ENCODE data around the gene NDUFB11.

The NDUFB11 gene

DNA sequence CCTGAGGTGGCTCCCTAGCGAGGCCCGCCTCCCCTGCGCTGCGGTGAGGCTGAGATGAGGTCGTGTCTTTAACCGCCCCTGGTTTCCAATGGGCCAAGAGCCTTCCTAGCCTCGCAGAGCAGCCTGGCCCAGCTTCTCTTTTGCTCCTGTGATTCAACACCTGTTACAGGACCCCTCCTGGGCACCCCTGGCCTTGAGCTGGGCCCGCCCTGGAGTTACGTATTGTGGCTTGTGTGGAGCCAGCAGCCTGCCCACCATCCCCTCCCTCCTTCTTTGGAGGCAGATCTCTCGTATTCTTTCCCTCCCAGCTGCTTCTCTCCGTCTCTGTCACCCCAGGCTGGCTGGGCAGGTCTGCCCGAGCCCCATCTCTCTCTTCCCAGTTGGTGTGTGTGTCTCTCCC, 29.9 kb upstream of the NDUFB11 start:
- no peak for DNase-seq

DNA sequence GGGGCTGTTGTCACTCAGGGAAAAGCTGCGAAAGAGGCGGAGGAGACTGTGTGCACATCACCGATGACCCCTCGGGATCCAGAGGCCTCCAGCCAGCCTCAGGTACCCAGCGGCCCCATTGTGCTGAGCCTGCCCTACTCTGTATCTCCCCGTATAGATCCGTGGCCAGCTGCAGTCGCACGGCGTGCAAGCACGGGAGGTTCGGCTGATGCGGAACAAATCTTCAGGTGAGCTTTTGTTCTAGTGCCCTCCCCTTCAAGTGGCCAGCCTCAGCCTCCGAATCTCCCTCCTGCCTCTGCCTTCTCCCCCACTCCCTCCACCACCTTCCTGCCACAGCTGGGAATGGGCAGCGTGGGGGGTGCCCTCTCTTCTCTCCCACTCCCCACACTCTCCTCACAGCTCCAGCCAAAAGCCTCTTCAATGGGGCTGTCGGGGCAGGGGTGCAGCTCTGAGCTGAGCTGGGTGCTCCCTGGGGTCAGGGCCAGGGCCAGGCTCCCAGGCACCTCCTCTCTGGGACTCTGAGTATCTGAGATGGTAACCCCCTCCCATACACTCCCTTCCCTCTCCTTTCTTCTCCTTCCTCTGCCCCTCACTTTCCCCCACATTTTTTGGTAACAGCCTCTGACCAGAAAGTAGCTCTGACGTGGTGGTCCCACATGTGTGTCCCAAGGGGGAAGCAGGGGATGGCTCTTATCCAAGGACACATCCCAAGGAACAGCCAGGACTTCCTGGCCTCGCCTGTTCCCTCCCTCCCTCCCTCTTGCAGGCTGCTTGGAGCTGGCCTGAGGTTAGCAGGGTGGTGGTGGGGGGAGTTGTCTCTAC, 28.7 kb upstream of the NDUFB11 start:
- no peak for DNase-seq

DNA sequence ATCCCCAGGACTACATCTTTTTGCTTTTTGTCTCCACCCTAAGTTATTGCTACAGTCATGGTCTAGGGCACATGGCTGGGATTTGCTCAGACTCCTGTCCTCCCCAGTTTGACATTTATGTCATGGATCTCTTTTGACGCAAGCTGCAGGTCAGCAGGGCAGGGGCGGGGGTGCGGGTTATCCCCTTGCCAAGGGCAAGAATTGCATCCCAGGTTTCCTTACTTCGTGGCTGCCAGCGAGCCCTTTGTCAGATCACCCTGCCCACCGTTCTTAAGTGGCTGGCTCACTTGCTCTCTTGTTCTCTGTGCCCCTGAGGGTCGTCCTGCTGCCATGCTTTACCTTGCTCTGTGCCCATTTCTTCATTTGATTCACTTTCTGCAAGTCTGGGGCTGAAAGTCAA, 28.0 kb upstream of the NDUFB11 start:
- DNase-seq: no peak

- no peak for DNase-seq
These were observed 27.5 kb upstream of the NDUFB11 start for GRCh38 chrX:47171996-47172395.

DNA sequence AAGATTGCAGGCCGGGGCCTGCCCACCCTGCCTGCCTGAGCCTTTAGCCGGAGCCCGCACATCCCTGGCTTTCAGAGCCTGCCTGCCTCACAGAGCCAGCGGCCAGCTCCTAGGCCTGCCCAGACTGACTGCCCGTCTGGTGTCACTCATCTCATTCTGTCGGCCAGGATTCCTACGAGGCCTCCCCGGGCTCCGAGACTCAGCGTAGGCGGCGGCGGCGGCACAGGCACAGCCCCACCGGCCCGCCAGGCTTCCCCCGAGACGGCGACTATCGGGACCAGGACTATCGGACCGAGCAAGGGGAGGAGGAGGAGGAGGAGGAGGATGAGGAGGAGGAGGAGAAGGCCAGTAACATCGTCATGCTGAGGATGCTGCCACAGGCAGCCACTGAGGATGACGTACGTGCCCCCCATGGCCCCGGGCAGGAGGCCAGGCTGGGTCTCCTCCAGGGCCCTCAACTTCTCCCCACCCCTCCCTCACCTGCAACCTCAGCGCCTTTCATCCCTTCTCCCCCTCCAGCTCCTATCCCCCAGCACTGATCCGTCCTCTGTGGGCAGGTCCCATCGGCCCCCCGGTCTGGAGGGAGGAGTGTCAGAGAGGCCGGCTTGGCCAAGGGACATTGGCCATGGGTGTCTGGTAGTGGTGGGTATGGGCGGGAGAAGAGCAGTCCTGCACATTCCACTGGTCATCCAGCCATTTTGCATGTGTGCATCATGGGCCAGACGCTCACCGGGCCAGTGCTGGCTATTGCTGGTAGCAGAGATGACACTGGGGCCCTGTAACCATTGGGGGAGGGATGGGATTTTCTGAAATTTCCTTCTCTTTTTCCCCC, 26.6 kb upstream of the NDUFB11 start:
- no peak for DNase-seq

DNA sequence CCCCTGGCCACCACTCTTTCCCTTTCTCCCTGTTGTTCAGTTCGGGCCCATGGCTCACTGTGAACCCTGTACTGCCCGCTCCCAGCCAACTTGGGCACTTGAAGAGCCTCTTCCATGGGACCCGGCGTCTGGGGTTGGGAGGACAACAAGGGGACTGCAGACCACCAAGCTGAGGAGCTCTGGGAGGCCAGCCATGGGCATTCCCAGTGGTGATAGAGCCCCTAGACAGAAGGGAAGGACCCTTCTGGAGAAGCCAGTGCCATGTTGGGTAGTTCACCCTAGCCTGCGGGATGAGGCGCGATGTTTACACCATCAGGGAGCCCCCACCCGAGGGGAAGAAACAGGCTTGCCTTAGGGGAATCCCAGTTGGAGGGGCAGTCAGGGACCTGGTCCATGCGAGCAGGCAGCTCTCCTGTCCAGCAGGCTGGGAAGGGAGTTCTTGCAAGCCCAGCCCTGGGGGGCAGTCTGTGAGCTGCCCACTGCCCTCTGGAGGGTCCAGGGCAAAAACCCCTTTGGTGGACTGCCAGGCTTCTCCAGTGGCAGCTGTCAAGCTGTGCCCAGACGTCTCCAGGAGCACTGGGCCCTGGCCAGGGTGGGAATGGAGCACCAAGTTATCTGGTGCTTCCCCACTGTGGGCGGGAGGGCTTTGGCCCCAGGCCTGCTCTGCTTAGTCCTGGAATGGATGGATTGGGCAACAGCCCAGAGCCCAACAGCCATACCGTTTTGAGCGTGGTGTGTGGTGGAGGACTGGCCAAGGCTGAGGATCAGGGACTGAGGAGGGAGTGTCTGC, 25.4 kb upstream of the NDUFB11 start:
- no peak for DNase-seq

- DNase-seq: no peak
These were observed 24.8 kb upstream of the NDUFB11 start for GRCh38 chrX:47169273-47169672.

GRCh38 chrX:47168495-47169073, 24.1 kb upstream of the NDUFB11 start:
- DNase-seq: no peak

DNA sequence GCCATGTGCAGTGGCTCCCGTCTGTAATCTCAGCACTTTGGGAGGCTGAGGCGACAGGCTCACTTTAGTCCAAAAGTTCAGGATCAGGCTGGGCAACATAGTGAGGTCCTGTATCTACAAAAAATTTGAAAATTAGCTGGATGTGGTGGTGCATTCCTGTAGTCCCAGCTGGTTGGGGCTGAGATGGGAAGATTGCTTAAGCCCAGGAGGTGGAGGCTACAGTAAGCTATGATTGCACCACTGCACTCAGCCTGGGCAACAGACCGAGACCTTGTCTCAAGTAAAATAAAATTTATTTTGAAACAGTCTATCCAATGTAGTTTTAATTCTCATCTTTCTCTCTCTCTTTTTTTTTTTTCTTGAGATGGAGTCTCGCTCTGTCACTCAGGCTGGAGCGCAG, 21.6 kb upstream of the NDUFB11 start:
- DNase-seq: no peak

GRCh38 chrX:47164420-47164819, 19.9 kb upstream of the NDUFB11 start:
- DNase-seq: no peak

DNA sequence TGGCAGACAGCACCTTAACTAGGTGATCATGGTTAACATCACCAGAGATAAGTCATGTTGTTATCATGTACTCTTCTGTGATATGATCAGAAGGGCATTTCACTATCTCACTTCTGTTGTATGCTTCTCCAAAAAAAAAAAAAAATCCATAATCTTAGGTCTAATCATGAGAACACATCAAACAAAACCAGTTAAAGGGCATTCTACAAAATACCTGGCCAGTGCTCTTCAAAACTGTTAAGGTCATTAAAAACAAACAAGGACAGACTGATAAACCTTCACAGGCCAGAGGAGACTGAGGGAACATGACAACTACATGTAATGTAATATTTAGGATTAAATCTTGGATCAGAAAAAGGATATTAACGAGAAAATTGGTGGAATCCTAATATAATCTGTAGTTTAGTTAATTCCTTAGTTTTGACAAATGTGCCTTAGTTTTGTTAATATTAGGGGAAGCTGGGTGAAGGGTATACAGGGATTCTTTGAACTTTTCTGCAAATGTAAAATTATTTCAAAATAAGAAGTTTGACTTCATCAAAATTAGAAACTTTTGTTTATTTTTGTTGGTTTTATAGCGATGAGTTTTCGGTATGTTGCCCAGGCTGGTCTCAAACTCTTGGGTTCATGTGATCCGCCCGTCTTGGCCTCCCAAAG, 18.6 kb upstream of the NDUFB11 start:
- DNase-seq: no peak

DNA sequence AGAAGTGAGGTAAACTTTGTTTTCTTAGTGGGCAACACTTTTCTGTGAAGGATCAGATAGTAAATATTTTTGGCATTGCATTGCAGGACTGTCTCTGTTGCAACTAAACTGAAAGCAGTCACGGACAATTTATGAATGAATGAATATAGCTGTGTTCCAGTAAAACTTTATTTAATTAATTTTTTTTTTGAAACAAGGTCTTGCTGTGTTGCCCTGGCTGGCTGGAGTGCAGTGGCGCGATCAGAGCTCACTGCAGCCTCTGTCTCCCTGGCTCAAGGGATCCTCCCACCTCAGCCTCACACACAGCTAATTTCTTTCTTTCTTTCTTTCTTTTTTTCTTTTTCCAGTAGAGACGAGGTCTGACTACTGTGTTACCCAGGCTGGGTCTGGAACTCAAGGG, 16.3 kb upstream of the NDUFB11 start:
- no peak for DNase-seq

DNA sequence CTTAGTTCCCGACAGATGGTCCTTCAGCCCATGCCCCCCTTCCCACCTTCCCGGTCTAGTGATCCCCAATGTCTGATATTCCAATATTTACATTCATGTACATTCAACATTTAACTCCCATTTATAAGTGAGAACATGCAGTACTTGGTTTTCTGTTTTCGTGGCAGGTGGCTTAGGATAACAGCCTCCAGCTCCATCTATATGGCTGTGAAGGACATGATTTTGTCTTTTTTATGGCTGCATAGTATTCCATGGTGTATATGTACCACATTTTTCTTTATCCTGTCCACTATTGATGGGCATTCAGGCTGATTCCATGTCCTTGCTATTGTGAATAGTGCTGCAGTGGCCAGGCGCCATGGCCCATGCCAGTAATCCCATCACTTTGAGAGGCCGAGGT, 14.3 kb upstream of the NDUFB11 start:
- no peak for DNase-seq

- DNase-seq: no peak
These were observed 13.6 kb upstream of the NDUFB11 start for GRCh38 chrX:47158131-47158530.

- DNase-seq: no peak
These were observed 12.4 kb upstream of the NDUFB11 start for GRCh38 chrX:47156611-47157520.

DNA sequence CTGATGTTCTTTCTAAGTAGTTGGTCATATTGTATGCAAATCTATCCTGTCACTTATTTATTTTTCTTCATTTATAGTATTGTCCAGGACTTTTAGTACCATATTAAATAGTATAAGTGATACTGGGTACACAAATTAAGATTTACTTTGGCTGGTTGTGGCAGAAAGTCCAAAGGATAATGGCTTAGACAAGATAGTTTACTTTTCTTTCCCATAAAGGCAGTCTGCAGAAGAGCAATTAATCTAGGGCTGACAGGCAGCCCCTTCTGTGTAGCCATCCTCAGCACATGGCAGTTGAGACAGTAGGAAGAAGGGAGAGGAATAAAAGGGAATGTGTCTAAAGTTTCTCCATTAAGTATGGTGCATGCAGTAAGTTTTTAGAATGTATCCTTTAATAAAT, 6.9 kb upstream of the NDUFB11 start:
- no peak for DNase-seq

DNA sequence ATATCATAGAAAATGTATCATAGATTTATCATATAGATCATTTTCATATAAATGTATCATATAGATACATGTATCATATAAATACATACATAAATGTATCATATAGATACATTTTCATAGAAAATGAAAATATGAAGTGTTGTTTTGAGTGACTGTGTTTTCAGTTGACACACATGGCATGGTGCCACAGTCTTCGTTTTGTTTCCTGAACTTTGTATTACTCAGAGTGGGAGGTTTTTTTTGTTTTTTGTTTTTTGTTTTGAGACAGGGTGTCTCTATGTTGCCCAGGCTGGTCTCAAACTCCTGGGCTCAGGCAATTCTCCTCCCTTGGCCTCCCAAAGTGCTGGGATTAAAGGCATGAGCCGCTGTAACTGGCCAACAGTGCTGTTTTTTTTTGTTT, 4.4 kb upstream of the NDUFB11 start:
- DNase-seq: no peak

DNA sequence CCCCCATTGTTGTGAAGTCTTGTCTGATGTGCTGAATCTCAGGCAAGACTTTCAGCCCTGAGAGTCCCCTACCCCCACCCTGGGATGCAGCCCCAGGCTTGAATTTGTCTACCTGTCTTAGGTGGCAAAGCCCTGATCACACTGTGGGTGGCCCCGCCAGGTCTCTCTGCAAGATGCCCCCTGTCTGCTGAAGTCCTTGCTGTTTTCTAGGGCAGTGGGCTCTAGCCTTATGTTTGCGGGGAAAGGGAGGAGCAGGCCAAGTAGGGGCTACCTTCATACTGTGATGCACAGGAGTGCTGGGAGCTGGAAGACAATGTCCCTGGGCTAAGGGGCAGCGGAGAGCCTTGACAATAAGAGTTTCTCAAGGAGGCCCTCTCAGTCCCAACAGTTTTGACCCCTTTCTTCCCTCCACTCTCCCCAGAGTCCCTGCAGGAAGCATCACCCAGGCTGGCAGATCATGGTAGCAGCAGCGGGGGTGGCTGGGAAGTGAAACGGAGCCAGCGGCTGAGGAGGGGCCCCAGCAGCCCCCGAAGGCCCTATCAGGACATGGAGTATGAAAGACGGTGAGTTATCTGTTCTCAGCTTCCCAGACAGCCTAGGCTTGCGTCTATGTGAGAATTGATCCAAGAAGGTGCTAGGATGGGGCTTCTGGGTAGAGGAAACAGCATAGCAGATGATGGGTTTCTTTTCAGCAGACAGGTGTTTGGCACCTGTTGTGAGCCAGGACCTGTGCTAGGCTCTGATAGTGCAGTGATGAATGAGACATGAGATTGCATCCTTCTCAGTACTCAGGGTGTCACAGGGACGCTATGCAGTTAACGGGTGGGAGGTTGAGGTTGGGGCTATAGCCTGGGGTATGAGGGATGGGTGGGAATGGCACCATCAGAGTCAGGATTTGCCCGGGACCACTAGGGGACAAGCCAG, 2.7 kb upstream of the NDUFB11 start:
- no peak for DNase-seq

DNA sequence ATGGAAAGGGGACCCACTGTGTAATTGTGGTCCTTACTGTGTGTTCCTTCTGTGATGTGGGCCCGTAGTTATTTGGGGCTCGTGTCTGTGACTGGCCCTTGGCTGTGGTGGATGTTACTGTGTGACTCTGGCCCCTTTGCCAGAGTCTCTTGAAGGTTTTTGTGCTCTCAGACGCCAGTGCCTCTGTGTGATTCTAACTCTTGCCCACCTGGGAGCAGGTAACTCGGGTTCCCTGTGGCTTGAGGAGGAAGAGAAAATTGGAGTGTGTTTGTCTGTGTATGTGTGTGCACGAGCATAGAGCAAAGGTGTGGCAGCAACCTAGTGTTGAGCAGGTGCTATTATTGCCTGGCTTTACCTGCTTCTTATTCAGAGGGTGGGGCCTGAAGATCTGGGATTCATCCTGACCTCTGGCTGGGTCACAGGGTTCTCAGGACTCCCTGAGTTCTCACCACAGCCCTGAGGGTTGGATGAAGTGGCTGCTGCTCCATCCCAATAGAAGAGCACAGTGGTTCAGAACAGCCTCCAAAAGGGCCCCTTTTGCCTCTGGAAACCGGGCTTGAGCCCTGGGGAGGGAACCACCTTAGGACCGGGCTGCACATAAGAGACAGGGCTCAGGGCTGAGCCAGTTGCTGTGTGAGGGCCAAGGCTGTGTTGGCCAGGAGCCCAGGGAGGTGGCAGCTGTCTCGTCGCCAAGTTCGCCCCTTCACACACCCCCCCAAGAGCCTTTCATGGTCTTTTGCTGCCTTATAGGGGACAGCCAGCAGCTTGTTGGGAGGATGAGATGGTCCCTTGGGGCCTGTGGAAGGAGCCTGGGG, 1.8 kb upstream of the NDUFB11 start:
- no peak for DNase-seq
